Keratinocyte (primary cell): ENCODE data around the gene CMIP. TPM values are rescaled to one million over a fixed set of nuclear protein-coding genes. Genes with fewer than 3 reads are reported as not detected.

Experiments
- DNase-seq: peaks from one replicate; pipeline ENCODE4 v3.0.0-alpha.2; 2011; ENCODE audit warnings: low read depth, missing footprints, low spot score
- FAIRE-seq: peaks from 2 replicates; lab custom pipeline; 2011; peaks lifted over from hg19 to GRCh38; lab: Jason Lieb, UNC
- H2AFZ ChIP-seq: 2 replicates; pipeline ENCODE4 v1.6.0; 2012; ENCODE audit warnings: low read length, control low read depth, inconsistent platforms; ENCODE audit not compliant: control insufficient read depth
- H3K27ac ChIP-seq: 2 replicates; pipeline ENCODE4 v1.5.1; 2011; ENCODE audit warnings: low read length; ENCODE audit not compliant: control insufficient read depth, insufficient read depth
- H3K27me3 ChIP-seq: 3 replicates; pipeline ENCODE4 v1.6.0; 2011; ENCODE audit warnings: low read length; ENCODE audit not compliant: control insufficient read depth, insufficient read depth; ENCODE audit errors: extremely low read depth
- H3K36me3 ChIP-seq, 2 experiments: 2 replicates in 1 of 2; 3 replicates in 1 of 2; pipeline ENCODE4 v1.5.1; 2011; ENCODE audit warnings: low read length in 2 of 2, mild to moderate bottlenecking in 1 of 2; ENCODE audit not compliant: control insufficient read depth in 2 of 2, insufficient read depth in 2 of 2; ENCODE audit errors: extremely low read depth in 1 of 2
- H3K4me1 ChIP-seq: 3 replicates; pipeline ENCODE4 v1.5.1; 2011; ENCODE audit warnings: low read length; ENCODE audit not compliant: control insufficient read depth, insufficient read depth; ENCODE audit errors: extremely low read depth
- H3K4me2 ChIP-seq: 3 replicates; pipeline ENCODE4 v1.6.0; 2011; ENCODE audit warnings: low read depth, low read length; ENCODE audit not compliant: control insufficient read depth, insufficient read depth; ENCODE audit errors: extremely low read depth
- H3K4me3 ChIP-seq, 3 experiments: fragments of 200-600 bp in 1 of 3; sonication (generic) in 1 of 3; 2 replicates in 2 of 3; 3 replicates in 1 of 3; pipeline ENCODE4 v1.5.1; 2011 to 2016; ENCODE audit warnings: low read length in 3 of 3, mild to moderate bottlenecking in 3 of 3, control low read depth in 2 of 3, inconsistent platforms in 1 of 3, low read depth in 1 of 3, mixed read lengths in 1 of 3, mixed run types in 1 of 3, moderate library complexity in 1 of 3; ENCODE audit not compliant: control insufficient read depth in 2 of 3, insufficient read depth in 2 of 3; ENCODE audit errors: extremely low read depth in 1 of 3
- H3K79me2 ChIP-seq: 2 replicates; pipeline ENCODE4 v1.6.0; 2012; ENCODE audit warnings: low read length; ENCODE audit not compliant: control insufficient read depth, insufficient read depth
- H3K9ac ChIP-seq: 3 replicates; pipeline ENCODE4 v1.6.0; 2011; ENCODE audit warnings: low read length; ENCODE audit not compliant: control insufficient read depth, insufficient read depth; ENCODE audit errors: extremely low read depth
- H3K9me1 ChIP-seq: 3 replicates; pipeline ENCODE4 v1.6.0; 2011; ENCODE audit warnings: low read length; ENCODE audit not compliant: control insufficient read depth, insufficient read depth; ENCODE audit errors: extremely low read depth
- H3K9me3 ChIP-seq: 2 replicates; pipeline ENCODE4 v1.5.1; 2012; ENCODE audit warnings: low read depth, low read length; ENCODE audit not compliant: control insufficient read depth
- H4K20me1 ChIP-seq: 3 replicates; pipeline ENCODE4 v1.6.0; 2011; ENCODE audit warnings: low read length; ENCODE audit not compliant: control insufficient read depth, insufficient read depth; ENCODE audit errors: extremely low read depth
- CTCF ChIP-seq, 3 experiments: IDR thresholded peaks in 1 of 3; conservative IDR thresholded peaks in 1 of 3; optimal IDR thresholded peaks in 1 of 3; 2 replicates in 2 of 3; 3 replicates in 1 of 3; pipeline versions ENCODE3 to v1.5.1; 2011; ENCODE audit warnings: low read length in 3 of 3, mild to moderate bottlenecking in 3 of 3, moderate library complexity in 2 of 3, control low read depth in 1 of 3, inconsistent platforms in 1 of 3; ENCODE audit not compliant: insufficient read depth in 2 of 3; ENCODE audit errors: extremely low read depth in 1 of 3
- EZH2 ChIP-seq: IDR thresholded peaks from one replicate; pipeline ENCODE4 v1.6.1; 2012; ENCODE audit warnings: inconsistent platforms, mild to moderate bottlenecking, low read length, moderate library complexity
- dilution Hi-C: fragments of 300-500 bp; cut with MboI; formaldehyde crosslinking; loops from one replicate; pipeline ENCODE4 v1.7.0; 2020; ENCODE audit warnings: low sequenced_read_pairs; ENCODE audit not compliant: extremely low pct_ligation_motif_present
- polyA plus RNA-seq, 5 experiments: library from polyadenylated mRNA; depleted of rRNA in 3 of 5; stranded (reverse) in 3 of 5; stranded (forward) in 1 of 5; unstranded in 1 of 5; fragments of >200 nt; gene quantifications; 1 replicate in 1 of 5; 2 replicates in 3 of 5; 3 replicates in 1 of 5; pipeline versions ENCODE4 v1.2.1 to v1.2.3, GENCODE V29; 2011 to 2012; ENCODE audit warnings: missing spikeins in 2 of 5, low read depth in 1 of 5, low replicate concordance in 1 of 5

Gene CMIP
- polyA plus RNA-seq, 1 donor (not counting 4 experiments of a cell fraction or from before 2014, with no cell fraction given) = 5.0 TPM

DNA sequence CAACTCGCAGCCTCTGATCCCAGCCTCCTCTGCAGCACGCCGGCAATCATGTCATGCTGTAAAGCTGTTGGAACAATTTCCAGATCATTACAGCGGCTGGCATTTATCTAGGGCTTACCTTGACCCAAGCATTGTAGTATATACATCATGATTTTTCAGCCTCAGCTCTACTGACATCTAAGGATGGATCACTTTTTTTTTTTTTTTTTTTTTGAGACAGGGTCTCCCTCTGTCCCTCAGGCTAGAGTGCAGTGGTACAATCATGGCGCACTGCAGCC is 103.3 kb downstream of the CMIP start:
- H3K4me1 ChIP-seq = peaks cover 50% of the 10 kb centered on the region
- H3K27me3 ChIP-seq = no peaks in the 10 kb centered on the region
- FAIRE-seq = no peak
- no peak for DNase-seq
- dilution Hi-C loops = no loop called here
- no peak overlapping the region for H3K9ac ChIP-seq
- H4K20me1 ChIP-seq = peaks cover 17% of the 10 kb centered on the region
- no peak overlapping the region for H2AFZ ChIP-seq
- H3K36me3 ChIP-seq = peaks cover 3 to 10% of the 10 kb centered on the region in 2 experiments
- no peak for TF ChIP-seq EZH2
- TF ChIP-seq CTCF (optimal IDR thresholded peaks at IDR 0.05 in 1 of 3, IDR thresholded peaks at IDR 0.05 in 1 of 3, conservative IDR thresholded peaks at IDR 0.05 in 1 of 3; ENCODE audit: extremely low read depth in 1 of 3, insufficient read depth in 2 of 3, low read length in 3 of 3) = no peak
- H3K9me1 ChIP-seq = peaks cover 17% of the 10 kb centered on the region
- no peak overlapping the region for H3K27ac ChIP-seq
- H3K79me2 ChIP-seq = peaks cover 100% of the 10 kb centered on the region
- no peak overlapping the region for H3K4me2 ChIP-seq
- H3K9me3 ChIP-seq = no peaks in the 10 kb centered on the region
- H3K4me3 ChIP-seq = no peak overlapping the region

DNA sequence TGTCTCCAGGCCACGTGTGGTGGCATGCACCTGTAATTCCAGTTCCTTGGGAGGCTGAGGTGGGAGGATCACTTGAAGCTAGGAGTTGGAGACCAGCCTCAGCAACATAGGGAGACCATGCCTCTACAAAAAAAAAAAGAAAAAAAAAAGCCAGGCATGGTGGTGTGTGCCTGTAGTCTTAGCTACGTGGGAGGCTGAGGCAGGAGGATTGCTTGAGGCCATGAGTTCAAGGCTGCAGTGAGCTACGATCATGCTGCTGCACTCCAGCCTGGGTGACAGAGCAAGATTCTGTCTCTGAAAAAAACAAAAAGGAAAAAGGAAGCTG is 103.9 kb downstream of the CMIP start:
- Histone ChIP-seq H3K79me2 (peaks cover 100% of the 10 kb centered on the region), H3K27ac (no peak overlapping the region), H3K4me1 (peaks cover 57% of the 10 kb centered on the region), H3K9me1 (peaks cover 17% of the 10 kb centered on the region), H3K4me2 (no peak overlapping the region), H3K4me3 (no peak overlapping the region), H3K9me3 (no peaks in the 10 kb centered on the region), H3K36me3 (peaks cover 2 to 10% of the 10 kb centered on the region in 2 experiments), H2AFZ (no peak overlapping the region), H3K9ac (no peak overlapping the region), H3K27me3 (no peaks in the 10 kb centered on the region), H4K20me1 (peaks cover 17% of the 10 kb centered on the region)
- FAIRE-seq (no peak), DNase-seq (no peak)
- dilution Hi-C loops = no loop called here
- TF ChIP-seq EZH2 (no peak), CTCF (optimal IDR thresholded peaks at IDR 0.05 in 1 of 3, IDR thresholded peaks at IDR 0.05 in 1 of 3, conservative IDR thresholded peaks at IDR 0.05 in 1 of 3; ENCODE audit: extremely low read depth in 1 of 3, insufficient read depth in 2 of 3, low read length in 3 of 3) (no peak)
